Astrocyte (in vitro differentiated cells and primary cell): ENCODE measurements around the gene SLC6A12. TPM values are rescaled to one million over a fixed set of nuclear protein-coding genes. Genes with fewer than 3 reads are reported as not detected.

ENCODE experiments used
- DNase-seq: peaks from one replicate; pipeline ENCODE4 v3.0.0-alpha.2; 2010; ENCODE audit warnings: low read depth
- FAIRE-seq: peaks from 2 replicates; lab custom pipeline; 2011; peaks lifted over from hg19 to GRCh38; lab: Jason Lieb, UNC
- H2AFZ ChIP-seq: 2 replicates; pipeline ENCODE4 v1.6.0; 2012; ENCODE audit warnings: low read depth, low read length, inconsistent platforms
- H3K27ac ChIP-seq: 2 replicates; pipeline ENCODE4 v1.5.1; 2011; ENCODE audit warnings: low read depth, low read length, inconsistent platforms
- H3K27me3 ChIP-seq: 2 replicates; pipeline ENCODE4 v1.6.0; 2011; ENCODE audit warnings: low read length, inconsistent platforms; ENCODE audit not compliant: insufficient read depth
- H3K36me3 ChIP-seq: 2 replicates; pipeline ENCODE4 v1.5.1; 2011; ENCODE audit warnings: low read length, inconsistent platforms; ENCODE audit not compliant: insufficient read depth
- H3K4me1 ChIP-seq: 2 replicates; pipeline ENCODE4 v1.5.1; 2011; ENCODE audit warnings: low read length, inconsistent platforms; ENCODE audit not compliant: insufficient read depth
- H3K4me2 ChIP-seq: 2 replicates; pipeline ENCODE4 v1.6.0; 2012; ENCODE audit warnings: low read length, inconsistent platforms
- H3K4me3 ChIP-seq: 2 replicates; pipeline ENCODE4 v1.5.1; 2011; ENCODE audit warnings: low read depth, mild to moderate bottlenecking, low read length, inconsistent platforms; ENCODE audit not compliant: insufficient read depth
- H3K79me2 ChIP-seq: 2 replicates; pipeline ENCODE4 v1.6.0; 2012; ENCODE audit warnings: mild to moderate bottlenecking, low read length, inconsistent platforms; ENCODE audit not compliant: insufficient read depth
- H3K9ac ChIP-seq: 2 replicates; pipeline ENCODE4 v1.6.0; 2012; ENCODE audit warnings: mild to moderate bottlenecking, low read length, inconsistent platforms
- H3K9me3 ChIP-seq: 2 replicates; pipeline ENCODE4 v1.5.1; 2012; ENCODE audit warnings: low read depth, mild to moderate bottlenecking, low read length, inconsistent platforms; ENCODE audit not compliant: insufficient read depth
- H4K20me1 ChIP-seq: 2 replicates; pipeline ENCODE4 v1.6.0; 2012; ENCODE audit warnings: low read length, inconsistent platforms; ENCODE audit not compliant: insufficient read depth
- H3K27ac Mint-ChIP-seq: one replicate; pipeline ENCODE4 v1.8.0; 2021; ENCODE audit warnings: mild to moderate bottlenecking, mixed read lengths; ENCODE audit not compliant: unreplicated experiment
- H3K27me3 Mint-ChIP-seq: one replicate; pipeline ENCODE4 v1.8.0; 2021; ENCODE audit warnings: low read depth, mixed read lengths; ENCODE audit not compliant: unreplicated experiment
- H3K36me3 Mint-ChIP-seq: one replicate; pipeline ENCODE4 v1.8.0; 2021; ENCODE audit warnings: low read depth, mixed read lengths; ENCODE audit not compliant: unreplicated experiment
- H3K4me1 Mint-ChIP-seq: one replicate; pipeline ENCODE4 v1.8.0; 2021; ENCODE audit warnings: low read depth, mixed read lengths; ENCODE audit not compliant: unreplicated experiment
- H3K4me3 Mint-ChIP-seq: one replicate; pipeline ENCODE4 v1.8.0; 2021; ENCODE audit warnings: mild to moderate bottlenecking, moderate library complexity, mixed read lengths; ENCODE audit not compliant: unreplicated experiment
- H3K9me3 Mint-ChIP-seq: one replicate; pipeline ENCODE4 v1.8.0; 2021; ENCODE audit warnings: mild to moderate bottlenecking, mixed read lengths; ENCODE audit not compliant: unreplicated experiment
- CTCF ChIP-seq: IDR thresholded peaks from 2 replicates; pipeline ENCODE4 v1.5.1; 2011; ENCODE audit warnings: low read depth, mild to moderate bottlenecking, inconsistent platforms, low read length, moderate library complexity; ENCODE audit not compliant: insufficient read depth
- EZH2 ChIP-seq: IDR thresholded peaks from 2 replicates; pipeline ENCODE4 v1.6.1; 2012; ENCODE audit warnings: mild to moderate bottlenecking, low read length, inconsistent platforms; ENCODE audit not compliant: insufficient read depth
- total RNA-seq: library from RNA; stranded (reverse); gene quantifications from 2 replicates; pipeline ENCODE4 v1.2.1, GENCODE V29; 2021

Gene SLC6A12
- total RNA-seq, 1 donor from 2014 or later: 3.0 TPM

- Histone ChIP-seq H3K9ac (no peak overlapping the region), H3K27me3 (peaks cover 13% of the 10 kb centered on the region), H3K9me3 (no peaks in the 10 kb centered on the region), H3K36me3 (no peaks in the 10 kb centered on the region), H3K4me1 (peaks cover under 1% of the 10 kb centered on the region), H4K20me1 (no peaks in the 10 kb centered on the region), H3K27ac (no peak overlapping the region), H3K4me3 (no peak overlapping the region), H3K79me2 (no peaks in the 10 kb centered on the region), H3K4me2 (no peak overlapping the region), H2AFZ (no peak overlapping the region)
- Mint-ChIP-seq H3K27ac (no peak overlapping the region), H3K27me3 (peaks cover 40% of the 10 kb centered on the region), H3K36me3 (no peaks in the 10 kb centered on the region), H3K4me3 (no peak overlapping the region), H3K9me3 (no peaks in the 10 kb centered on the region), H3K4me1 (peaks cover 28% of the 10 kb centered on the region)
- FAIRE-seq (no peak), DNase-seq (no peak)
- TF ChIP-seq CTCF (no peak), EZH2 (no peak)
These were observed 50.5 kb downstream of the SLC6A12 start for GRCh38 chr12:163406-163986.

- peaks cover 13% of the 10 kb centered on the region for H3K27me3 ChIP-seq
- no peaks in the 10 kb centered on the region for H3K36me3 ChIP-seq
- H3K9me3 Mint-ChIP-seq: no peaks in the 10 kb centered on the region
- no peak overlapping the region for H3K4me2 ChIP-seq
- no peaks in the 10 kb centered on the region for H3K9me3 ChIP-seq
- DNase-seq (no peak), FAIRE-seq (no peak)
- H4K20me1 ChIP-seq: no peaks in the 10 kb centered on the region
- no peak overlapping the region for H3K9ac ChIP-seq
- H2AFZ ChIP-seq: no peak overlapping the region
- H3K27ac ChIP-seq: no peak overlapping the region
- H3K27ac Mint-ChIP-seq: no peak overlapping the region
- TF ChIP-seq EZH2 (no peak), CTCF (no peak)
- no peaks in the 10 kb centered on the region for H3K79me2 ChIP-seq
- H3K4me1 ChIP-seq: no peaks in the 10 kb centered on the region
- peaks cover 22% of the 10 kb centered on the region for H3K4me1 Mint-ChIP-seq
- no peak overlapping the region for H3K4me3 ChIP-seq
- peaks cover 40% of the 10 kb centered on the region for H3K27me3 Mint-ChIP-seq
- H3K36me3 Mint-ChIP-seq: no peaks in the 10 kb centered on the region
- no peak overlapping the region for H3K4me3 Mint-ChIP-seq
These were observed 51.3 kb downstream of the SLC6A12 start for GRCh38 chr12:162467-163307.

GRCh38 chr12:161823-162222 is 52.1 kb downstream of the SLC6A12 start:
- Mint-ChIP-seq H3K27ac (no peak overlapping the region), H3K36me3 (no peaks in the 10 kb centered on the region), H3K4me1 (peaks cover 17% of the 10 kb centered on the region), H3K4me3 (no peak overlapping the region), H3K27me3 (peaks cover 40% of the 10 kb centered on the region), H3K9me3 (no peaks in the 10 kb centered on the region)
- FAIRE-seq: no peak
- no peak for DNase-seq
- H3K9me3 ChIP-seq: no peaks in the 10 kb centered on the region
- H3K9ac ChIP-seq: no peak overlapping the region
- H4K20me1 ChIP-seq: no peaks in the 10 kb centered on the region
- no peaks in the 10 kb centered on the region for H3K79me2 ChIP-seq
- H3K4me1 ChIP-seq: no peaks in the 10 kb centered on the region
- H2AFZ ChIP-seq: no peak overlapping the region
- H3K27me3 ChIP-seq: peaks cover 13% of the 10 kb centered on the region
- no peak overlapping the region for H3K4me2 ChIP-seq
- no peak overlapping the region for H3K27ac ChIP-seq
- TF ChIP-seq CTCF (no peak), EZH2 (no peak)
- H3K36me3 ChIP-seq: no peaks in the 10 kb centered on the region
- H3K4me3 ChIP-seq: no peak overlapping the region
